HepG2 (cell line): ENCODE data around the gene GRB7. TPM values are rescaled to one million over a fixed set of nuclear protein-coding genes. Genes with fewer than 3 reads are reported as not detected.

ENCODE experiments used
- EZH2 ChIP-seq: conservative IDR thresholded peaks from 2 replicates; pipeline ENCODE4 v1.6.1; 2012; ENCODE audit warnings: mild to moderate bottlenecking, low read depth, low read length, moderate library complexity
- FOXM1 ChIP-seq: sonication (generic); formaldehyde crosslinking; IDR thresholded peaks from 2 replicates; pipeline ENCODE4 v1.5.0; 2020; ENCODE audit warnings: missing genetic modification reagents
- IKZF1 ChIP-seq: fragments of 450-650 bp; IDR thresholded peaks from 2 replicates; pipeline ENCODE4 v1.7.1; 2016
- MAF1 ChIP-seq: sonication (generic); formaldehyde crosslinking; IDR thresholded peaks from 2 replicates; pipeline ENCODE4 v1.5.0; 2020; ENCODE audit warnings: missing genetic modification reagents, borderline replicate concordance
- NFKB2 ChIP-seq: sonication (generic); formaldehyde crosslinking; IDR thresholded peaks from 2 replicates; pipeline ENCODE4 v1.4.0; 2020; ENCODE audit warnings: missing genetic modification reagents, borderline replicate concordance
- ZBTB4 ChIP-seq: sonication (generic); formaldehyde crosslinking; IDR thresholded peaks from 2 replicates; pipeline ENCODE4 v1.4.0; 2020; ENCODE audit warnings: missing genetic modification reagents, mild to moderate bottlenecking, borderline replicate concordance
- ZFP41 ChIP-seq: sonication (generic); formaldehyde crosslinking; IDR thresholded peaks from 2 replicates; pipeline ENCODE4 v1.4.0; 2020; ENCODE audit warnings: mild to moderate bottlenecking, missing genetic modification reagents, borderline replicate concordance
- ZNF652 ChIP-seq: IDR thresholded peaks from 2 replicates; pipeline ENCODE4 v1.6.1; 2016; ENCODE audit warnings: low read depth, borderline replicate concordance
- polyA plus RNA-seq, 8 experiments: library from polyadenylated mRNA; depleted of rRNA in 3 of 8; stranded (reverse) in 7 of 8; unstranded in 1 of 8; fragments of >200 nt; fragmentation: Illumina TruSeq in 4 of 8; extraction: Trizol in 4 of 8; gene quantifications; 2 replicates each; pipeline versions ENCODE4 v1.2.1 to v1.2.3, GENCODE V29; 2011 to 2016; ENCODE audit warnings: low read depth in 4 of 8, missing spikeins in 1 of 8, mixed read lengths in 1 of 8; ENCODE audit not compliant: insufficient read depth in 1 of 8
- total RNA-seq, 5 experiments: library from RNA; depleted of rRNA; stranded (reverse); fragments of >200 nt; fragmentation: Illumina TruSeq; extraction: Trizol; gene quantifications; 2 replicates each; pipeline ENCODE4 v1.2.3, GENCODE V29; 2016; ENCODE audit warnings: low read depth in 1 of 5
- TF ChIP-seq, protein P1 (sequence below): sonication (generic); formaldehyde crosslinking; IDR thresholded peaks from 2 replicates; pipeline ENCODE4 v1.9.0; 2021; ENCODE audit warnings: missing genetic modification reagents, borderline replicate concordance
- TF ChIP-seq, protein P2 (sequence below): sonication (generic); formaldehyde crosslinking; IDR thresholded peaks from 2 replicates; pipeline ENCODE4 v1.4.0; 2020; ENCODE audit warnings: mild to moderate bottlenecking, missing genetic modification reagents, borderline replicate concordance
- TF ChIP-seq, protein P3 (sequence below): sonication (generic); formaldehyde crosslinking; conservative IDR thresholded peaks from 2 replicates; pipeline ENCODE4 v1.8.0; 2022; ENCODE audit warnings: mild to moderate bottlenecking, moderate library complexity, missing genetic modification reagents
- TF ChIP-seq, protein P4 (sequence below): sonication (generic); formaldehyde crosslinking; IDR thresholded peaks from 2 replicates; pipeline ENCODE4 v1.4.0; 2020; ENCODE audit warnings: missing genetic modification reagents

GRB7 gene
- total and polyA plus RNA-seq, 2 of the 13 experiments (the other 11 are each of a cell fraction or from before 2014, with no cell fraction given) = 60.2 to 77.7 TPM

- TF ChIP-seq MAF1 (CRISPR knock-in tag) = no peak
- no peak for TF ChIP-seq EZH2
- TF ChIP-seq IKZF1 = no peak
- TF ChIP-seq ZNF652 (CRISPR knock-in tag) = peak; percentile 55; the same call in 1 of the 2 replicates
- TF ChIP-seq, protein P1, sequence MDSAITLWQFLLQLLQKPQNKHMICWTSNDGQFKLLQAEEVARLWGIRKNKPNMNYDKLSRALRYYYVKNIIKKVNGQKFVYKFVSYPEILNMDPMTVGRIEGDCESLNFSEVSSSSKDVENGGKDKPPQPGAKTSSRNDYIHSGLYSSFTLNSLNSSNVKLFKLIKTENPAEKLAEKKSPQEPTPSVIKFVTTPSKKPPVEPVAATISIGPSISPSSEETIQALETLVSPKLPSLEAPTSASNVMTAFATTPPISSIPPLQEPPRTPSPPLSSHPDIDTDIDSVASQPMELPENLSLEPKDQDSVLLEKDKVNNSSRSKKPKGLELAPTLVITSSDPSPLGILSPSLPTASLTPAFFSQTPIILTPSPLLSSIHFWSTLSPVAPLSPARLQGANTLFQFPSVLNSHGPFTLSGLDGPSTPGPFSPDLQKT = no peak
- TF ChIP-seq, protein P2, sequence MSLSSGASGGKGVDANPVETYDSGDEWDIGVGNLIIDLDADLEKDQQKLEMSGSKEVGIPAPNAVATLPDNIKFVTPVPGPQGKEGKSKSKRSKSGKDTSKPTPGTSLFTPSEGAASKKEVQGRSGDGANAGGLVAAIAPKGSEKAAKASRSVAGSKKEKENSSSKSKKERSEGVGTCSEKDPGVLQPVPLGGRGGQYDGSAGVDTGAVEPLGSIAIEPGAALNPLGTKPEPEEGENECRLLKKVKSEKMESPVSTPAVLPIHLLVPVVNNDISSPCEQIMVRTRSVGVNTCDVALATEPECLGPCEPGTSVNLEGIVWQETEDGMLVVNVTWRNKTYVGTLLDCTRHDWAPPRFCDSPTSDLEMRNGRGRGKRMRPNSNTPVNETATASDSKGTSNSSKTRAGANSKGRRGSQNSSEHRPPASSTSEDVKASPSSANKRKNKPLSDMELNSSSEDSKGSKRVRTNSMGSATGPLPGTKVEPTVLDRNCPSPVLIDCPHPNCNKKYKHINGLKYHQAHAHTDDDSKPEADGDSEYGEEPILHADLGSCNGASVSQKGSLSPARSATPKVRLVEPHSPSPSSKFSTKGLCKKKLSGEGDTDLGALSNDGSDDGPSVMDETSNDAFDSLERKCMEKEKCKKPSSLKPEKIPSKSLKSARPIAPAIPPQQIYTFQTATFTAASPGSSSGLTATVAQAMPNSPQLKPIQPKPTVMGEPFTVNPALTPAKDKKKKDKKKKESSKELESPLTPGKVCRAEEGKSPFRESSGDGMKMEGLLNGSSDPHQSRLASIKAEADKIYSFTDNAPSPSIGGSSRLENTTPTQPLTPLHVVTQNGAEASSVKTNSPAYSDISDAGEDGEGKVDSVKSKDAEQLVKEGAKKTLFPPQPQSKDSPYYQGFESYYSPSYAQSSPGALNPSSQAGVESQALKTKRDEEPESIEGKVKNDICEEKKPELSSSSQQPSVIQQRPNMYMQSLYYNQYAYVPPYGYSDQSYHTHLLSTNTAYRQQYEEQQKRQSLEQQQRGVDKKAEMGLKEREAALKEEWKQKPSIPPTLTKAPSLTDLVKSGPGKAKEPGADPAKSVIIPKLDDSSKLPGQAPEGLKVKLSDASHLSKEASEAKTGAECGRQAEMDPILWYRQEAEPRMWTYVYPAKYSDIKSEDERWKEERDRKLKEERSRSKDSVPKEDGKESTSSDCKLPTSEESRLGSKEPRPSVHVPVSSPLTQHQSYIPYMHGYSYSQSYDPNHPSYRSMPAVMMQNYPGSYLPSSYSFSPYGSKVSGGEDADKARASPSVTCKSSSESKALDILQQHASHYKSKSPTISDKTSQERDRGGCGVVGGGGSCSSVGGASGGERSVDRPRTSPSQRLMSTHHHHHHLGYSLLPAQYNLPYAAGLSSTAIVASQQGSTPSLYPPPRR = peak; percentile 85
- no peak for TF ChIP-seq FOXM1 (CRISPR knock-in tag)
- TF ChIP-seq, protein P3, sequence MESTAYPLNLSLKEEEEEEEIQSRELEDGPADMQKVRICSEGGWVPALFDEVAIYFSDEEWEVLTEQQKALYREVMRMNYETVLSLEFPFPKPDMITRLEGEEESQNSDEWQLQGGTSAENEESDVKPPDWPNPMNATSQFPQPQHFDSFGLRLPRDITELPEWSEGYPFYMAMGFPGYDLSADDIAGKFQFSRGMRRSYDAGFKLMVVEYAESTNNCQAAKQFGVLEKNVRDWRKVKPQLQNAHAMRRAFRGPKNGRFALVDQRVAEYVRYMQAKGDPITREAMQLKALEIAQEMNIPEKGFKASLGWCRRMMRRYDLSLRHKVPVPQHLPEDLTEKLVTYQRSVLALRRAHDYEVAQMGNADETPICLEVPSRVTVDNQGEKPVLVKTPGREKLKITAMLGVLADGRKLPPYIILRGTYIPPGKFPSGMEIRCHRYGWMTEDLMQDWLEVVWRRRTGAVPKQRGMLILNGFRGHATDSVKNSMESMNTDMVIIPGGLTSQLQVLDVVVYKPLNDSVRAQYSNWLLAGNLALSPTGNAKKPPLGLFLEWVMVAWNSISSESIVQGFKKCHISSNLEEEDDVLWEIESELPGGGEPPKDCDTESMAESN (CRISPR knock-in tag) = peak; percentile 80; the same call in 1 of the 2 replicates
- 0 out of 2 replicates have a peak, but pooled peaks have one; percentile 20 for TF ChIP-seq NFKB2 (CRISPR knock-in tag)
- TF ChIP-seq, protein P4, sequence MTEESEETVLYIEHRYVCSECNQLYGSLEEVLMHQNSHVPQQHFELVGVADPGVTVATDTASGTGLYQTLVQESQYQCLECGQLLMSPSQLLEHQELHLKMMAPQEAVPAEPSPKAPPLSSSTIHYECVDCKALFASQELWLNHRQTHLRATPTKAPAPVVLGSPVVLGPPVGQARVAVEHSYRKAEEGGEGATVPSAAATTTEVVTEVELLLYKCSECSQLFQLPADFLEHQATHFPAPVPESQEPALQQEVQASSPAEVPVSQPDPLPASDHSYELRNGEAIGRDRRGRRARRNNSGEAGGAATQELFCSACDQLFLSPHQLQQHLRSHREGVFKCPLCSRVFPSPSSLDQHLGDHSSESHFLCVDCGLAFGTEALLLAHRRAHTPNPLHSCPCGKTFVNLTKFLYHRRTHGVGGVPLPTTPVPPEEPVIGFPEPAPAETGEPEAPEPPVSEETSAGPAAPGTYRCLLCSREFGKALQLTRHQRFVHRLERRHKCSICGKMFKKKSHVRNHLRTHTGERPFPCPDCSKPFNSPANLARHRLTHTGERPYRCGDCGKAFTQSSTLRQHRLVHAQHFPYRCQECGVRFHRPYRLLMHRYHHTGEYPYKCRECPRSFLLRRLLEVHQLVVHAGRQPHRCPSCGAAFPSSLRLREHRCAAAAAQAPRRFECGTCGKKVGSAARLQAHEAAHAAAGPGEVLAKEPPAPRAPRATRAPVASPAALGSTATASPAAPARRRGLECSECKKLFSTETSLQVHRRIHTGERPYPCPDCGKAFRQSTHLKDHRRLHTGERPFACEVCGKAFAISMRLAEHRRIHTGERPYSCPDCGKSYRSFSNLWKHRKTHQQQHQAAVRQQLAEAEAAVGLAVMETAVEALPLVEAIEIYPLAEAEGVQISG (CRISPR knock-in tag) = 0 out of 2 replicates have a peak, but pooled peaks have one; percentile 18
- no peak for TF ChIP-seq ZFP41 (CRISPR knock-in tag)
- TF ChIP-seq ZBTB4 (CRISPR knock-in tag) = no peak
These were observed 34.5 kb upstream of the GRB7 start (continued) for GRCh38 chr17:39702901-39703893.
